ENCODE results near the gene HUS1B.
"Not testable (repeated sequence)": the region's sequence is repeated elsewhere in the genome, so short reads cannot be mapped to it uniquely, and the experiment has no call there.

HUS1B gene

GRCh38 chr6:656460-657252 lies at the start of gene HUS1B:
Gene HUS1B, minus strand, starts transcription at chr6:657100. Its CDS starts 156 bp downstream, at chr6:656944.
- no peak for DNase-seq (ENCODE audit: low read depth, low spot score)

- DNase-seq (ENCODE audit: low read depth, low spot score) = no peak
Observed at GRCh38 chr6:706146-706545, 49.2 kb upstream of the HUS1B start.

- DNase-seq (ENCODE audit: low read depth, low spot score) = no peak
Observed at GRCh38 chr6:705047-705446, 48.1 kb upstream of the HUS1B start.

DNA sequence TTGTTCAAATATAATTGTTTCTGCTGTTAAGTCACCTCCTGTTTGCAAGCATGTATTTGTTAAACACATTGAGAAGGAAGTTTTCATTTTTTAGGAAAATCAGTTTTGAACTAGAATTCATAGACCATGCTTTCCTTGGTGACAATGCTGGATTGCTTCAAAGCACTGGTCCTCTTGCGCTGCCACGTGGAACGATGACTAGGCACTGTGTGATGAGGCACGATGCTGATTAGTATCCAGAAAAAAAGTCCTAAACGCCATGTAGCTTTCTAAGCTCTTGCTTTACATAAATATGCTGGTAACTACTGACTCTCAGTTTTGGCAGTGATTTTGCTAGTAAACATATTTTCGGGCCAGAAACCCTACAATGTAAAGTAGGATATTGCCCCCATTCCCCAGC lies 47.1 kb upstream of the HUS1B start:
- DNase-seq (ENCODE audit: low read depth, low spot score) = no peak

- no peak for DNase-seq (ENCODE audit: low read depth, low spot score)
Observed at GRCh38 chr6:703552-703951, 46.7 kb upstream of the HUS1B start.

DNA sequence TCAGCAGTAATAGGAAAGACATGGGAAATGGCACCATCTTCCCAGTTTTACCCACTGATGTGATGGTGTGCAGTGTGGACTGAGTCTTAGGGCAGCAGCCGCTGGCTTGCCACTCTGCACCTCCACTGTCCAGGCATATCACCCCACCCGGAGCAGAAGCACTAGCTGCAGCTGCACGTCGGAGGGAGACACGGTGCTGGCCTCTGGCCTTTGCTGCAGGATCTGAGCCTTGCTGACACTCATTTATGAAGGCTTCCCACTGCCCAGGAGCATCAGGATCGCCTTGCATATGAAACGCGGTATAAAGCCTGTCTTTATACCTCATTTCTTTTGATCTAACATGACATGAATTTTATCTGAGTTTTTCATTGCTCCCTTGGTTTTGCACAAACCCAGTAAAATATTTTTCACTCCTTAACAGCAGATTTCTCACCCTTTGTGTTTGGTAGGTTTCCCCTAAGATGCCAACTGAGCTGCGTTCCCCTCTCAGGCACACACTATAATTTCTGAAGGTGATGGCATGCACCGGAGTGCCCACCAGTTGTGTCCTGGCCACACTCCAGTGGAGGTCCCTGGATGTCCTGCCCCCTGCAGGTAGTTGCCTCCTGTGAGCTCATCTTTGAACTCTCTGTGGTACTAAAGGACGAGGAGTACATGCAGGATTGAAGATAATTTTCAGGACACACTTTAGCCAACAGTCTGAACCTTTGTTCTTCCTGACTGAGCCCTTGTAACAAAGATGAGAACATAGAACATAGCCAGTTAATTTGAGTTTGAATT lies 45.0 kb upstream of the HUS1B start:
- no peak for DNase-seq (ENCODE audit: low read depth, low spot score)

DNA sequence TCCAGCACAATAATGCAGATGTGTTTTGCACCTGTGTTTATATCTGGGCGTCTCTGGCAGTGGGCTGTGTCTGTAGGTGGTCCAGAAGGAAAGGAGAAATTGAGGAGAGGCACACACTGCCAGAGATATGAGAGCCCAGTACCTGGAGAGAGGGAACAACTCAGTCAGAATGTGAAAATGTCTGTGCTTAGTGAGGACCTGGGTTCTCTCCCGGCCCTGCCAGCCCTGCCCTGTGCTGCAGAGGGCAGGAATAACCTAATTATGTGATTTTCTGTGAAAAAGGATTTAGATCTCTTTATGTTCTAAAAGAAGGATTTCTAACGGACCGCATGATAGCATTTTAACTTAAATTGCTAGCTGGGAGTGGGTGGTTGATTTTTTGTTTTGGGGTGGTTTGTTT lies 44.3 kb upstream of the HUS1B start:
- DNase-seq (ENCODE audit: low read depth, low spot score) = no peak

DNA sequence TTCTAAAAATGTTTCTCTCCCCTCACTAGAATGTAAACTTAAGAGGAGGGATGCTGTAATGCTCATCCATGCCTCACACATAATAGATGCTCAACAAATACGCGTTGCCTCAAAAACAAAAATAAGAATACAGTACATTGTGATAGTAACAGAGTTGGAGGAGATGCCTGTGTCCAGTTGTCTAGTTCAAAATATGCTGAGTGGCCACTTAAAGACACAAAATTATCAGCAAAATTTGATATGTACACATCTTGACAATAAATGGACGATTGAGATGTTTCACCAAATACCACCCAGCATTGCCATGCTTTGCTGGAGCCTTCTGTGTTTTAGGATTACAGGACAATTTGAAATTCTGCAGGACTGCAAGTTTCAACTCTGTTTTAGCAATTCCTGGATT lies 43.6 kb upstream of the HUS1B start:
- no peak for DNase-seq (ENCODE audit: low read depth, low spot score)

- no peak for DNase-seq (ENCODE audit: low read depth, low spot score)
Observed at GRCh38 chr6:699319-699718, 42.4 kb upstream of the HUS1B start.

DNA sequence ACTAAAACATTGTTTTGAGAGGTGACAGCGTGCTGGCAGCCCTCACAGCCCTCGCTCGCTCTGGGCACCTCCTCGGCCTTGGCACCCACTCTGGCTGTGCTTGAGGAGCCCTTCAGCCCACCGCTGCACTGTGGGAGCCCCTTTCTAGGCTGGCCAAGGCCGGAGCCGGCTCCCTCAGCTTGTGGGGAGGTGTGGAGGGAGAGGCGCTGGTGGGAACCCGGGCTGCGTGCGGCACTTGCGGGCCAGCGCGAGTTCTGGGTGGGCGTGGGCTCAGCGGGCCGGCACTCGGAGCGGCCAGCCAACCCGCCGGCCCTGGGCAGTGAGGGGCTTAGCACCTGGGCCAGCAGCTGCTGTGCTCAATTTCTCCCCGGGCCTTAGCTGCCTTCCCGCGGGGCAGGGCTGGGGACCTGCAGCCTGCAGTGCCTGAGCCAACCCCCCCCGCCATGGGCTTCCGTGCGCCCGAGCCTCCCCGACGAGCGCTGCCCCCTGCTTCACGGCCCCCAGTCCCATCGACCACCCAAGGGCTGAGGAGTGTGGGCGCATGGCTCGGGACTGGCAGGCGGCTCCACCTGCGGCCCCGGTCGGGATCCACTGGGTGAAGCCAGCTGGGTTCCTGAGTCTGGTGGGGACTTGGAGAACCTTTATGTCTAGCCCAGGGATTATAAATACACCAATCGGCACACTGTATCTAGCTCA lies 37.7 kb upstream of the HUS1B start:
- not testable (repeated sequence) for DNase-seq (ENCODE audit: low read depth, low spot score)

DNA sequence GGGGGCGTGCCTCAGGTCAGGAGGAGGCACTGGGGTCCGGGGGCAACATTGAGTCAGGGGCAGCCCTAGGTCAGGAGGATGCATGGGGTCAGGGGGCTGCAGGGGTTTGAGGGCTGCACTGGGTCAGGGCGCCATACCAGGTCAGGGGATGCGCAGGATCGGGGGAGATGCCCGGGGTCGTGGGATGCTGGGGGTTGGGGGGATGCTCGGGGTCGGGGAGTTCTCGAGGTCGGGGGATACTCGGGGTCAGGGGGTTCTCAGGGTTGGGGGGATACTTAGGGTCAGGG lies 36.8 kb upstream of the HUS1B start:
- no peak for DNase-seq (ENCODE audit: low read depth, low spot score)

- peak; percentile 73 for DNase-seq (ENCODE audit: low read depth, low spot score)
Observed at GRCh38 chr6:692858-693722, 36.2 kb upstream of the HUS1B start, which contains the start of gene EXOC2. Gene EXOC2, minus strand, starts transcription at chr6:693139. Its CDS starts 55,321 bp downstream, at chr6:637818.

DNA sequence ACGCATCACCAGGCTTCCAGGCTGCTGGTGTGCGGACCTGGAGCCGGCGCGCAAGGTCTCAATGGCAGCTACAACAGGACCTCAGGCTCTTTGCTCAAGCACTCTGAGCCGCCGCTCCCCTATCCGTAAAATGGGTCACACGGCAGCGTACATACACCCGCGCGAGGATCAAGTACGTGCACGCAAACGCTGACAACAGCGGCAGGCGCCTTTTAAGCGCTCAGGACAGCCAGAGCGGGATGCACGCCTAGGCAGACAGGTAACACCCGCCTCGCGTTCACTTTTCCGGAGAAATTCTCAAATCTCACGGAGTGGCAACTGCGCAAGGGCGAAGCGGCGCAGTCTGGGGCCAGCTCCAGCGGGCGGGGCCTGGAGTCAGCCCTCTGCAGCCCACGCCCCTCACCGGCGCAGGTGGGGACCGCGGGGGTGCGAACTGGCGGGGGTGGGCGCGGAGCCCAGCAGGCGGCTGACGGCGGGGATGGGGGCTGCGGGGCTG lies 35.5 kb upstream of the HUS1B start:
- DNase-seq (ENCODE audit: low read depth, low spot score) = peak; percentile 65

DNA sequence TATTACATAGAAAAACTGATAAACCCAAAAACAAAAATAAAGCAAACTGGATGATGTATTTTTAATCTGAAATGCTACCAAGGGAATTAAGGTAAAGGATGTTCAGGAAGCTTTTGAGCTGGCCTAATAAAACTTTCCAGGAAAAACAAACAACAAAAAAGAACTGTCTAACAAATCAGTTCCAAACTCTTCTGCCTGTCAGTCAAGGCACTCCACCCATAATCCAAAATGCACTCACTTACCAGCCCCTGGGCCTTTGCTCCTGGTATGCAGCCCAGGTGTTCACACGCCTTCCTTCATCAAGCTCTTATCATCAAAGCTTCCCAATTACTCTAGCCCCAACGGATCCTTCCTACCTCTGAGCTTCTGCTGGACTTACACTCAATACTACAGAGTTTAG lies 32.3 kb upstream of the HUS1B start:
- DNase-seq (ENCODE audit: low read depth, low spot score) = no peak

DNA sequence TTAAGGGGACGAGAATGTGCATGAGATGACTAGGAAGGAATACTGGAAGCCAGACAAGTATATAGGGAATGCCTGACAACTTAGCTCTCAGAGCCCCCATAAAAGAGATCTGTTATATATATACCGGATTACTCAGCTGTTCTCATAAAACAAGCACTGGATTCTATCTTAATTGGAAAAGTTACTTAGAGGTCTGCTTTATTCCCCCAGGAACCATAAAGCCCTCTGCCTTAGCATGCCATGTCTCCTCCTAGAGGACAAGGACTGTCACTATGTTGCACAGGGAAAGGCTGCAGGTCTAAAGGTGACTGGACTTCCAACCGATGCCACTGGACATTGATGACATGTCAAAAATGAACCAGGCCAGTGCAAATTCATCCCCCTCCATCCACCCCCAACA lies 29.6 kb upstream of the HUS1B start:
- DNase-seq (ENCODE audit: low read depth, low spot score) = no peak

DNA sequence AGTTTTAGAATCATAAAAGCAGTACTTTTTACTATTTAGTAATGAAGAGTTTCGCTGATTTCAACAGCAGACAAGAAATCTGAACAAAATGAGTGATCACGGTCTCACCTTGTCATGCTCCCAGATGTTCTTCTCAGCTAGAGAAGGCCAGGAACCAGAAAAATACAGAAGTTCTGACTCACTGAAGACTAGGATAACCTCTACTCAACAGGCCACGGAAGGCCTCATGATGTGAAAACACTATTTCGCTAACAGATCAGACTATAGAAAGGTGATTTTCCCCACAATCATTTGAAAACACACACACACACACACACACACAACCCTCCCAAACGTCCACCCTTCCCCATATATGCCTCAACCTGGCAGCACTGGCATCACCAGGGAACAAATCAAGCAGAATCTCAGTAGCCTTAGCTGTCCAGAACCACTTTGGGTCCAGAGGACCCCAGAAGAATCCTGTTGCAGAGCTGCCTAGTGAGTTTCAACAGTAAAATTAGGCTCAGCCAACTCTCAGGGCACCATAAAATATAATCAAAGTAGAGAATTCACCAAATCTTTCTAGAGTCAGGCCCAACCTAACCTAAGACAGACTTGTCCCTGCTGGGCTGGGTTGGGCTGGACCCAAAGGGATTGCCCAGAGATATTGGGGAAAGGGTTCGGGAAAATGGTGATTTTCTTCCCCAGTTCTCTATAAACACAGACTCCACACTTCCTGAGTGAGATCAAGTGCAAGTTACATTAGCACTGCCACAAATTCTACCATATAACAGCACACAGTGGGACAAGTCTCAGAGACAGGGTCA lies 28.1 kb upstream of the HUS1B start:
- no peak for DNase-seq (ENCODE audit: low read depth, low spot score)

GRCh38 chr6:683742-684440 lies 27.0 kb upstream of the HUS1B start:
- no peak for DNase-seq (ENCODE audit: low read depth, low spot score)

- DNase-seq (ENCODE audit: low read depth, low spot score) = no peak
Observed at GRCh38 chr6:680666-681340, 23.9 kb upstream of the HUS1B start.

GRCh38 chr6:680251-680650 lies 23.4 kb upstream of the HUS1B start:
- no peak for DNase-seq (ENCODE audit: low read depth, low spot score)

All from activated CD4-positive, CD25-positive, alpha-beta regulatory T cell treated with anti-CD3 and anti-CD28 coated beads, Interleukin-2, amount 50 U/mL, for 16 hours (primary cell).